Endothelial cell of umbilical vein (primary cell): ENCODE results near the gene NPS. TPM values are rescaled to one million over a fixed set of nuclear protein-coding genes. Genes with fewer than 3 reads are reported as not detected.

Experiments
- BruUV-seq: library from RNA; stranded (reverse); fragments of 400-500 nt; replicated peaks from 2 replicates; lab custom pipeline; 2021; lab: Mats Ljungman, UMichigan
- CTCF ChIA-PET: fragments of 300-600, 350-600 bp; sonication (Branson Sonifier 250); formaldehyde crosslinking; loops from one replicate; lab custom pipeline; 2021; ENCODE audit warnings: antibody characterized with exemption, inconsistent platforms; lab: Charles Lee
- POLR2A ChIA-PET: fragments of 300-600, 350-600 bp; sonication (Branson Sonifier 250); formaldehyde crosslinking; loops from one replicate; lab custom pipeline; 2021; ENCODE audit warnings: antibody characterized with exemption, inconsistent platforms; lab: Charles Lee
- DNase-seq: peaks from one replicate; pipeline ENCODE4 v3.0.0-alpha.2; 2011; ENCODE audit warnings: low read depth, low spot score
- FAIRE-seq: peaks from 2 replicates; lab custom pipeline; 2011; peaks lifted over from hg19 to GRCh38; lab: Jason Lieb, UNC
- H2AFZ ChIP-seq: 2 replicates; pipeline ENCODE4 v1.6.0; 2012; ENCODE audit warnings: low read depth, low read length, control low read depth, inconsistent platforms
- H3K27ac ChIP-seq: 2 replicates; pipeline ENCODE4 v1.5.1; 2011; ENCODE audit warnings: low read depth, mild to moderate bottlenecking, control low read depth, low read length, moderate library complexity; ENCODE audit not compliant: insufficient read depth
- H3K27me3 ChIP-seq, 2 experiments: 2 replicates each; pipeline versions ENCODE4 v1.6.0 to v1.6.1; 2011; ENCODE audit warnings: low read length in 2 of 2, mixed read lengths in 1 of 2; ENCODE audit not compliant: control insufficient read depth in 2 of 2, insufficient read depth in 2 of 2
- H3K36me3 ChIP-seq, 2 experiments: 2 replicates in 1 of 2; 3 replicates in 1 of 2; pipeline ENCODE4 v1.5.1; 2011; ENCODE audit warnings: low read length in 2 of 2, mild to moderate bottlenecking in 1 of 2, moderate library complexity in 1 of 2; ENCODE audit not compliant: control insufficient read depth in 2 of 2, insufficient read depth in 2 of 2; ENCODE audit errors: extremely low read depth in 1 of 2
- H3K4me1 ChIP-seq: 3 replicates; pipeline ENCODE4 v1.5.1; 2011; ENCODE audit warnings: mild to moderate bottlenecking, low read length; ENCODE audit not compliant: control insufficient read depth, insufficient read depth; ENCODE audit errors: extremely low read depth
- H3K4me2 ChIP-seq: 2 replicates; pipeline ENCODE4 v1.6.1; 2011; ENCODE audit warnings: low read length, control low read depth, mixed read lengths; ENCODE audit not compliant: insufficient read depth
- H3K4me3 ChIP-seq, 3 experiments: fragments of 200-600 bp in 1 of 3; sonication (generic), shearing (Covaris generic) in 1 of 3; replicated peaks in 1 of 3; 2 replicates each; pipeline ENCODE4 v1.5.1; 2011 to 2016; ENCODE audit warnings: control low read depth in 3 of 3, low read length in 3 of 3, mild to moderate bottlenecking in 2 of 3, inconsistent platforms in 1 of 3, low read depth in 1 of 3, moderate library complexity in 1 of 3; ENCODE audit not compliant: insufficient read depth in 1 of 3
- H3K79me2 ChIP-seq: 2 replicates; pipeline ENCODE4 v1.6.0; 2012; ENCODE audit warnings: low read length, inconsistent platforms; ENCODE audit not compliant: control insufficient read depth, insufficient read depth
- H3K9ac ChIP-seq: replicated peaks from 2 replicates; pipeline ENCODE3; 2011; ENCODE audit warnings: low read length, control low read depth; ENCODE audit not compliant: insufficient read depth; ENCODE audit errors: extremely low read depth
- H3K9me1 ChIP-seq: replicated peaks from 3 replicates; pipeline ENCODE4 v1.6.0; 2011; ENCODE audit warnings: mild to moderate bottlenecking, low read length; ENCODE audit not compliant: control insufficient read depth, insufficient read depth; ENCODE audit errors: extremely low read depth
- H3K9me3 ChIP-seq: replicated peaks from 2 replicates; pipeline ENCODE4 v1.5.1; 2012; ENCODE audit warnings: low read length, inconsistent platforms; ENCODE audit not compliant: control insufficient read depth, insufficient read depth
- H4K20me1 ChIP-seq: replicated peaks from 2 replicates; pipeline ENCODE3; 2011; ENCODE audit warnings: mild to moderate bottlenecking, low read length; ENCODE audit not compliant: control insufficient read depth, insufficient read depth; ENCODE audit errors: extremely low read depth
- EZH2 ChIP-seq: IDR thresholded peaks from 2 replicates; pipeline ENCODE4 v1.6.1; 2012; ENCODE audit warnings: borderline replicate concordance, low read depth, mild to moderate bottlenecking, moderate library complexity, low read length, inconsistent platforms; ENCODE audit not compliant: severe bottlenecking
- FOS ChIP-seq: IDR thresholded peaks from 2 replicates; pipeline ENCODE4 v1.6.1; 2011; ENCODE audit warnings: mild to moderate bottlenecking, low read length, moderate library complexity, borderline replicate concordance; ENCODE audit not compliant: insufficient read depth
- GATA2 ChIP-seq: IDR thresholded peaks from 2 replicates; pipeline ENCODE4 v1.7.0; 2011; ENCODE audit warnings: low read depth, mild to moderate bottlenecking, moderate library complexity, mixed read lengths, low read length; ENCODE audit not compliant: insufficient read length, insufficient read depth
- JUN ChIP-seq: IDR thresholded peaks from 2 replicates; pipeline ENCODE4 v1.6.1; 2011; ENCODE audit warnings: borderline replicate concordance, low read depth; ENCODE audit not compliant: insufficient read length, insufficient read depth
- MYC ChIP-seq: IDR thresholded peaks from one replicate; pipeline ENCODE4 v1.6.1; 2011; ENCODE audit warnings: mild to moderate bottlenecking, low read depth, low read length
- POLR2A ChIP-seq: IDR thresholded peaks from 2 replicates; pipeline ENCODE4 v1.6.1; 2012; ENCODE audit warnings: low read depth, mild to moderate bottlenecking, control low read depth, low read length
- POLR2AphosphoS5 ChIP-seq: IDR thresholded peaks from 2 replicates; pipeline ENCODE4 v1.6.1; 2012; ENCODE audit warnings: low read depth, mild to moderate bottlenecking, control low read depth, low read length, moderate library complexity; ENCODE audit not compliant: insufficient read depth
- dilution Hi-C: fragments of 300-500 bp; cut with MboI; formaldehyde crosslinking; loops from one replicate; pipeline ENCODE4 v1.15.0; 2019; ENCODE audit warnings: low sequenced_read_pairs; ENCODE audit not compliant: extremely low pct_ligation_motif_present
- intact Hi-C: fragments of 100-400 bp; cut with micrococcal nuclease; formaldehyde crosslinking; loops from one replicate; pipeline ENCODE4 v1.10.0; 2022
- polyA plus RNA-seq, 4 experiments: library from polyadenylated mRNA; depleted of rRNA in 3 of 4; stranded (reverse) in 3 of 4; unstranded in 1 of 4; fragments of >200 nt; gene quantifications; 2 replicates each; pipeline versions ENCODE4 v1.2.1 to v1.2.3, GENCODE V29; 2011 to 2012; ENCODE audit warnings: missing spikeins in 1 of 4
- total RNA-seq: library from RNA; stranded (reverse); gene quantifications from 2 replicates; pipeline ENCODE4 v1.2.3, GENCODE V29; 2021
- TF ChIP-seq, protein P1 (sequence below), 2 donors: IDR thresholded peaks; 1 replicate in 1 of 2; 2 replicates in 1 of 2; pipeline ENCODE4 v1.5.1; 2011; ENCODE audit warnings: low read length in 2 of 2, mild to moderate bottlenecking in 2 of 2, moderate library complexity in 2 of 2, control low read depth in 1 of 2, inconsistent platforms in 1 of 2, low read depth in 1 of 2; ENCODE audit not compliant: insufficient read depth in 1 of 2; ENCODE audit errors: extremely low read depth in 1 of 2
- TF ChIP-seq, protein P2 (sequence below): IDR thresholded peaks from 2 replicates; pipeline ENCODE4 v1.6.1; 2011; ENCODE audit not compliant: insufficient read depth, insufficient read length

NPS gene
- total and polyA plus RNA-seq, 2 donors (not counting 3 experiments of a cell fraction or from before 2014, with no cell fraction given), result not detected

DNA sequence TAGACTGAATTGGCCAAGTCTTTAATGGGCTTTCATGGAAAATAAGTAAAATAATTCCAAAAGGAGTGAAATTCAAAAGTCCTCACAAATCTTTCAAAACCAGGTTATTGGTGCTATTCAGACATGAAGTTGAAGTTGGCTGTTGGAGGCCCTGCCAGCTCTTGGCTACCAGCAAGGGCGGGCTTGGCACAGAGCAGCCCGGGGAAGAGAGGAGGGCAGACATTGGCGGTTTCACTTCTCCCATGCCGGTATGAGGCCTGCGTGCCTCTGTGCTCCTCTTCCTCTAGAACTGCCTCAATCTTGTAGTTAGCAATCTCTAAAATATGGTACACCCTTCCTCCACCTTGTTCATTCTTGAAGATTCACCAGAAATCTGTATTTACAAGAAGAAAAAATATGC lies 16.4 kb upstream of the NPS start:
- no peaks in the 10 kb centered on the region for H3K27me3 ChIP-seq
- no peaks in the 10 kb centered on the region for H3K9me1 ChIP-seq
- FAIRE-seq (no peak), DNase-seq (no peak)
- BruUV-seq, result no TSS peak
- H3K9me3 ChIP-seq, result no peaks in the 10 kb centered on the region
- ChIA-PET POLR2A (no interaction called here), CTCF (no interaction called here)
- TF ChIP-seq FOS, result no peak
- no peak for TF ChIP-seq POLR2A
- TF ChIP-seq POLR2AphosphoS5, result no peak
- no peak for TF ChIP-seq GATA2
- no peak for TF ChIP-seq JUN
- TF ChIP-seq EZH2, result no peak
- TF ChIP-seq, protein P1, sequence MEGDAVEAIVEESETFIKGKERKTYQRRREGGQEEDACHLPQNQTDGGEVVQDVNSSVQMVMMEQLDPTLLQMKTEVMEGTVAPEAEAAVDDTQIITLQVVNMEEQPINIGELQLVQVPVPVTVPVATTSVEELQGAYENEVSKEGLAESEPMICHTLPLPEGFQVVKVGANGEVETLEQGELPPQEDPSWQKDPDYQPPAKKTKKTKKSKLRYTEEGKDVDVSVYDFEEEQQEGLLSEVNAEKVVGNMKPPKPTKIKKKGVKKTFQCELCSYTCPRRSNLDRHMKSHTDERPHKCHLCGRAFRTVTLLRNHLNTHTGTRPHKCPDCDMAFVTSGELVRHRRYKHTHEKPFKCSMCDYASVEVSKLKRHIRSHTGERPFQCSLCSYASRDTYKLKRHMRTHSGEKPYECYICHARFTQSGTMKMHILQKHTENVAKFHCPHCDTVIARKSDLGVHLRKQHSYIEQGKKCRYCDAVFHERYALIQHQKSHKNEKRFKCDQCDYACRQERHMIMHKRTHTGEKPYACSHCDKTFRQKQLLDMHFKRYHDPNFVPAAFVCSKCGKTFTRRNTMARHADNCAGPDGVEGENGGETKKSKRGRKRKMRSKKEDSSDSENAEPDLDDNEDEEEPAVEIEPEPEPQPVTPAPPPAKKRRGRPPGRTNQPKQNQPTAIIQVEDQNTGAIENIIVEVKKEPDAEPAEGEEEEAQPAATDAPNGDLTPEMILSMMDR (IDR thresholded peaks at IDR 0.05; ENCODE audit: extremely low read depth in 1 of 2, insufficient read depth in 1 of 2, low read depth in 1 of 2, low read length in 2 of 2), result no peak
- no peak for TF ChIP-seq MYC
- TF ChIP-seq, protein P2, sequence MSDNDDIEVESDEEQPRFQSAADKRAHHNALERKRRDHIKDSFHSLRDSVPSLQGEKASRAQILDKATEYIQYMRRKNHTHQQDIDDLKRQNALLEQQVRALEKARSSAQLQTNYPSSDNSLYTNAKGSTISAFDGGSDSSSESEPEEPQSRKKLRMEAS, result no peak
- H3K4me2 ChIP-seq, result no peak overlapping the region
- no peaks in the 10 kb centered on the region for H3K36me3 ChIP-seq
- H3K9ac ChIP-seq, result no peak overlapping the region
- intact Hi-C loops, result no loop called here
- no peak overlapping the region for H3K27ac ChIP-seq
- dilution Hi-C loops, result no loop called here
- H2AFZ ChIP-seq, result no peak overlapping the region
- H3K79me2 ChIP-seq, result no peaks in the 10 kb centered on the region
- no peak overlapping the region for H3K4me3 ChIP-seq
- H3K4me1 ChIP-seq, result no peaks in the 10 kb centered on the region
- no peaks in the 10 kb centered on the region for H4K20me1 ChIP-seq
